HG02885 (cell line): Measurements from ENCODE around the gene SLC26A8.

Experiments
- ATAC-seq: cut with Tn5 transposase; IDR thresholded peaks from one replicate; pipeline ENCODE4 v1.9.1; 2021; ENCODE audit warnings: mild to moderate bottlenecking; ENCODE audit not compliant: unreplicated experiment, poor library complexity

Gene SLC26A8

DNA sequence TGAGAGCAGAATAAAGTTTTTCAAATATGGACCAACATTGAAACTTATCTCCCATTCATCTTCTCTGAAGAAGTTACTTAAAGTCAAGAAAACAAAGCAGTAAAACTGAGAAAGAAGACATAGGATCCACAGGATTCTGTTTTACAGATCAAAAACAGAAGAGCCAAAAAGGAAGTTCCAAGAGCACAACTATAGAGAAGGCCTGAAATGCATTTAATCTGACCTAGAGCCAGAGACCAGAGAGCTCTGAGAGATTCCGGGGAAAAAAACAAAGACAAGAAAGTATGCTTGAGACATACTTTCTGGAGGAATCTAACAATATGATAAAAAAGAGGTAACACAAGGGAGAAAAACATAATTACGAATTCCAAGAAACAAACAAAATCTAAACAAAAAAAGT, 129.7 kb downstream of the SLC26A8 start:
- no peak for ATAC-seq
